Right lobe of liver (tissue), 6 donors: Measurements from ENCODE around the gene HSPA8. TPM values are rescaled to one million over a fixed set of nuclear protein-coding genes. Genes with fewer than 3 reads are reported as not detected.

ENCODE experiments used
- ATAC-seq, 4 donors: fragments of 200-7000 bp; cut with Tn5 transposase; one replicate each; pipeline ENCODE4 v1.9.1; 2020; ENCODE audit warnings: mild to moderate bottlenecking in 4 of 4, moderate library complexity in 4 of 4
- DNase-seq, 3 donors: peaks; one replicate each; pipeline ENCODE4 v3.0.0-alpha.2; 2020
- H3K27ac ChIP-seq, 3 donors: fragments of 200-600 bp; one replicate each; pipeline ENCODE4 v1.8.0; 2022
- H3K27me3 ChIP-seq, 2 donors: fragments of 200-600 bp; one replicate each; pipeline ENCODE4 v1.8.0; 2022
- H3K36me3 ChIP-seq, 4 donors: fragments of 200-600 bp; sonication (generic) in 1 of 4; one replicate each; pipeline versions ENCODE4 v1.5.1 to v1.8.0; 2017 to 2022; ENCODE audit warnings: control low read depth in 1 of 4
- H3K4me1 ChIP-seq, 4 donors: fragments of 200-600 bp; sonication (generic) in 1 of 4; one replicate each; pipeline versions ENCODE4 v1.5.1 to v1.8.0; 2017 to 2022; ENCODE audit warnings: control low read depth in 1 of 4
- H3K4me3 ChIP-seq, 3 donors: fragments of 200-600 bp; one replicate each; pipeline ENCODE4 v1.8.0; 2022
- H3K9me3 ChIP-seq, 4 donors: fragments of 200-600 bp; sonication (generic) in 1 of 4; one replicate each; pipeline versions ENCODE4 v1.5.1 to v1.8.0; 2017 to 2022; ENCODE audit warnings: control low read depth in 1 of 4
- CTCF ChIP-seq, 4 donors: fragments of 200-600 bp in 3 of 4; fragments of 450-650 bp in 1 of 4; IDR thresholded peaks; one replicate each; pipeline versions ENCODE4 v1.5.1 to v1.8.0; 2016 to 2022; ENCODE audit warnings: antibody characterized with exemption in 4 of 4, mild to moderate bottlenecking in 2 of 4
- POLR2A ChIP-seq: fragments of 450-650 bp; IDR thresholded peaks from one replicate; pipeline ENCODE4 v1.6.1; 2017; ENCODE audit warnings: antibody characterized with exemption, mild to moderate bottlenecking
- WGBS: methylation state at CpG from one replicate; pipeline ENCODE4 v1.1.6; 2018; ENCODE audit warnings: low coverage, low lambda C conversion rate; ENCODE audit not compliant: insufficient coverage; ENCODE audit errors: missing lambda C conversion rate; 5-methylcytosine and 5-hydroxymethylcytosine counted together
- intact Hi-C, 2 donors: fragments of 100-400 bp; cut with DNase I; formaldehyde crosslinking; loops; one replicate each; pipeline versions ENCODE4 v1.11.2 to v1.14.1; 2022
- long read RNA-seq: library from polyadenylated mRNA; unstranded; transcript quantifications from one replicate; pipeline ENCODE4 v2.0.0, GENCODE V29; 2019
- total RNA-seq, 6 experiments: library from RNA; depleted of rRNA in 2 of 6; stranded (reverse); fragments of >200 nt in 2 of 6; fragmentation: NEBNext Ultra II Directional in 3 of 6; extraction: Animal tissue kit (Norgen Biotek cat#: 25700) in 3 of 6; gene quantifications; one replicate each; pipeline versions ENCODE4 v1.1.0 to v1.2.4, GENCODE V29; 2016 to 2023
- donor health status: DM: no; HTN: yes; CAD: no.
- donor health status: DM: no; HTN: no; CAD: no.
- donor health status: DM: no; HTN: no; CAD: no.
- donor health status: DM: no; HTN: yes; CAD: no.
- donor health status: DM: no; HTN: yes; CAD: no.

The HSPA8 gene
- total RNA-seq: 100 to 1,000 TPM; 388 to 894 (median 659) TPM
- long read RNA-seq, transcript HSPA8-201 (8 exons, 2,186 nt): minor isoform, 7 of 400 reads
- long read RNA-seq, transcript HSPA8-224 (9 exons, 2,463 nt): major isoform, 360 of 400 reads
- long read RNA-seq, partial matches to known transcripts: 9 of 400 reads
- long read RNA-seq, other reads (novel, unspliced or antisense): 13 of 400 reads

DNA sequence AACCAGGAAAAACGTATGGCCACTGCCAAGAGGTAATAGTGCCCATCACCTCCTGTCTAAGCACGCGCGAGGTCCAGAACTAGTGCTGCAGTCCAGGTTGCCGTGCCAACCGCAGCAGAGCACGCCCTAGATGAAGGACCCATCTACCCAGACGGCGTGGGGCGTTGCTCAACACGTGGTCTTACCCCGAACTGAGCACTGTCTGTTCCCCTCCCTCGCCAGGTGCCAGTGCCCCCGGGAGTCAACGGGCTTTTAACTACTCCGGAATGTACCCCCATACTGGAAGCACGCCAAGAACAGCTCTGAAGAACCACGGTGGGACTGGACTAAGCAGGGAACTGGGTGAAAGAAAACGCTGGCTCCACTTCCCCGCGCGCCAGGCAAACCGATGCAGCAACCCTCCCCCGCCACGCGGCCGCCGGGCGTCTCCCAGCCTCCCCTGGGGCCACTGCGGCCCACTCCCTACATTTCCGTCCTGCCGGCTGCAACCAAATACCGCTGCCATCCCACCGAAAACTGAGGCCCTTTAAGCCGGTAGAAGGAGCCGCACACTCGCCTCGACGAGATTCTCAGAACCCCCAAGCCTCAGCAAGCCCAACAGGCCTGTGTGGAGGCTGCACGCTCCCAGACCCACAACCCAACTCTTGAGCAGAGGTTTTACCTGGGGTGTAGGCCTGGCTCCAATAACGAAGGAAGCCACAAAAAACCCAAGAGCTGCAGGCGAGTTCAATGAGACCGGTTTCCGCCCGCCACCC, at the start of gene HSPA8:
TSS of gene HSPA8 (minus strand) at position 734 of the 755 bp plus-strand sequence. CDS start 812 bp downstream, outside the sequence.
- H3K4me1 ChIP-seq: peaks cover 0 to 34% (median 0%) of the 10 kb centered on the region in 4 donors
- no peaks in the 10 kb centered on the region for H3K27me3 ChIP-seq
- peak within 1 kb of the TSS; percentile 100 for H3K27ac ChIP-seq
- peak within 1 kb of the TSS; percentile 86 to 99 (median 97) for H3K4me3 ChIP-seq
- 1% methylated on average over 20 of the region's 45 CpGs for WGBS
- H3K36me3 ChIP-seq: peaks cover 7 to 46% (median 35%) of the 10 kb centered on the region in 4 donors
- intact Hi-C loops: no loop called here
- ATAC-seq (peak; percentile 29 to 34 (median 31)), DNase-seq (peak; percentile 83 to 87 (median 85))
- peak; percentile 99 for TF ChIP-seq POLR2A
- TF ChIP-seq CTCF (IDR thresholded peaks at IDR 0.05): no peak
- no peaks in the 10 kb centered on the region for H3K9me3 ChIP-seq

- intact Hi-C loops: loop anchor here in 1 of 2 donors (5.0 kb wide), 1 partner anchor 136 kb away; no protein-coding TSS in a partner anchor
- no peak for DNase-seq
- Histone ChIP-seq H3K4me3 (no peak overlapping the region), H3K4me1 (no peaks in the 10 kb centered on the region), H3K36me3 (no peaks in the 10 kb centered on the region), H3K27ac (no peak overlapping the region), H3K27me3 (no peaks in the 10 kb centered on the region), H3K9me3 (no peaks in the 10 kb centered on the region)
- no peak for TF ChIP-seq POLR2A
- TF ChIP-seq CTCF (IDR thresholded peaks at IDR 0.05): peak; percentile 72 to 80 (median 76)
- WGBS: 59% methylated on average over 4 of the region's 4 CpGs
- ATAC-seq: peak; percentile 71 to 80 (median 76)
Observed at GRCh38 chr11:123111465-123111864, 49.5 kb upstream of the HSPA8 start.

DNA sequence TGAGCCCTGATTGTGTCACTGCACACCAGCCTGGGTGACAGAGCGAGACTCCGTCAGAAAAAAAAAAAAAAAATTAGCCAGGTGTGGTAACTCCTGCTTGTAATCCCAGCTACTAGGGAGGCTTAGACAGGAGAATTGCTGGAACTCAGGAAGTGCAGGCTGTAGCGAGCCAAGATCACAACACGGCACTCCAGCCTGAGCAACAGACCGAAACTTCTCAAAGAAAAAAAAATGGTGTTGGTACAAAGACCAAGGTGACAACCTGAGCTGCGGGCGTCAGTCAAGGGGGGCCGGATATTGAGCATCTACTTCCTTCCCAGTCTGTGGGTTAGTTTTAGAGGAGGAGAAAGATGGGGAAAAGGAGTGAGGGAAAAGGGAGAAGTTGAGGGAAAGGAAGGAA, 48.5 kb upstream of the HSPA8 start:
- intact Hi-C loops: loop anchor here in 1 of 2 donors (5.0 kb wide), 1 partner anchor 137 kb away; no protein-coding TSS in a partner anchor

DNA sequence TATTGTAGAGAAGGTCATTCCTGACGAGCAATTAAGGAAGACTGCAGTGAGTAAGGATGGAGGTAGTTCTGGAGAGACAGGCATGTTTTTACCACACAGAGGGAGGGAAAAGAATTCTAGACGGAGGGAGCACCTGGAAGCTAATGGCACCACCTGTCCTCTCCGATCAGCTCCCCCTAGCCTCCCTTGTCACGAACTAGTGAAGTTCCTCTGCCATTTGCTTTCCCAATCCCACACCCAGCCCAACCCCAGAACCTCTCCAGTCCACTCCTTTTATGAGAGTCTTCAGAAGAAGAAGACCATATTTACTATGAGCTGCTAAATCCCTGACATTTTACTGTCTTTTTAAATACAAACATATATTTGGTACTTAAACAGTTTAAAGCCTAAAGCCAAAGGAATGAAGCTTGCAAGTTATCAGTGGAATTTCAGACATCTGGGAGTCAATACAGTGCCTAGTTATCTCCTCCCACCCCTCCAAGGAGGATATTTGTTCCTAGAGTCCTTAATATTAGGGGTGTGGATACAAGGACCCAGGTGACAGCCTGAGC, 46.1 kb upstream of the HSPA8 start:
- WGBS: 56% methylated on average over 4 of the region's 4 CpGs
- DNase-seq (no peak), ATAC-seq (no peak)
- Histone ChIP-seq H3K27me3 (no peaks in the 10 kb centered on the region), H3K36me3 (no peaks in the 10 kb centered on the region), H3K4me3 (no peak overlapping the region), H3K27ac (no peak overlapping the region), H3K9me3 (no peaks in the 10 kb centered on the region), H3K4me1 (no peaks in the 10 kb centered on the region)
- intact Hi-C loops: loop anchor here in 1 of 2 donors (5.0 kb wide), 1 partner anchor 139 kb away; no protein-coding TSS in a partner anchor
- TF ChIP-seq CTCF (IDR thresholded peaks at IDR 0.05) (no peak), POLR2A (no peak)

More for the DNA sequence above, 48.5 kb upstream of the HSPA8 start:
- no peaks in the 10 kb centered on the region for H3K9me3 ChIP-seq
- TF ChIP-seq CTCF (IDR thresholded peaks at IDR 0.05) (no peak), POLR2A (no peak)
- no peaks in the 10 kb centered on the region for H3K27me3 ChIP-seq
- DNase-seq (no peak), ATAC-seq (no peak)
- 62% methylated on average over 8 of the region's 8 CpGs for WGBS
- no peak overlapping the region for H3K4me3 ChIP-seq
- H3K27ac ChIP-seq: no peak overlapping the region
- H3K4me1 ChIP-seq: no peaks in the 10 kb centered on the region
- H3K36me3 ChIP-seq: no peaks in the 10 kb centered on the region
